T-helper 17 cell (primary cell): ENCODE data around the gene MPZ. TPM values are rescaled to one million over a fixed set of nuclear protein-coding genes. Genes with fewer than 3 reads are reported as not detected.
"Not testable (repeated sequence)": the region's sequence is repeated elsewhere in the genome, so short reads cannot be mapped to it uniquely, and the experiment has no call there.

Source experiments
- ATAC-seq: fragments of 150-1000 bp; cut with Tn5 transposase; 2 replicates; pipeline ENCODE4 v1.10.0; 2021; ENCODE audit warnings: mild to moderate bottlenecking, moderate library complexity
- DNase-seq, 3 donors: peaks; one replicate each; pipeline versions ENCODE4 v3.0.0 to v3.0.0-alpha.2; 2020 to 2021
- H3K9me3 ChIP-seq: one replicate; pipeline ENCODE4 v1.7.0; 2013; ENCODE audit warnings: low read length, mild to moderate bottlenecking; ENCODE audit not compliant: control insufficient read depth, poor library complexity, severe bottlenecking
- H3K27ac Mint-ChIP-seq: one replicate; pipeline ENCODE4 v1.8.0; 2022; ENCODE audit warnings: mild to moderate bottlenecking, moderate library complexity, mixed read lengths
- H3K27me3 Mint-ChIP-seq: one replicate; pipeline ENCODE4 v1.8.0; 2022; ENCODE audit warnings: mixed read lengths
- H3K36me3 Mint-ChIP-seq: one replicate; pipeline ENCODE4 v1.8.0; 2022; ENCODE audit warnings: low read depth, mixed read lengths
- H3K4me1 Mint-ChIP-seq: one replicate; pipeline ENCODE4 v1.8.0; 2022; ENCODE audit warnings: mild to moderate bottlenecking, mixed read lengths
- H3K4me3 Mint-ChIP-seq: one replicate; pipeline ENCODE4 v1.8.0; 2022; ENCODE audit warnings: mild to moderate bottlenecking, moderate library complexity, mixed read lengths
- total RNA-seq, 4 donors: library from RNA in 2 of 4; stranded (reverse) in 2 of 4; gene quantifications; one replicate each; pipeline ENCODE4 v1.2.3 and lab custom pipeline; 2022 to 2026

The MPZ gene
- total RNA-seq (1 to 10 TPM; 2.3 to 2.9 TPM), total RNA-seq (lab: John Stamatoyannopoulos, UW) (1.4 to 2.1 reads per million in 2 donors)

DNA sequence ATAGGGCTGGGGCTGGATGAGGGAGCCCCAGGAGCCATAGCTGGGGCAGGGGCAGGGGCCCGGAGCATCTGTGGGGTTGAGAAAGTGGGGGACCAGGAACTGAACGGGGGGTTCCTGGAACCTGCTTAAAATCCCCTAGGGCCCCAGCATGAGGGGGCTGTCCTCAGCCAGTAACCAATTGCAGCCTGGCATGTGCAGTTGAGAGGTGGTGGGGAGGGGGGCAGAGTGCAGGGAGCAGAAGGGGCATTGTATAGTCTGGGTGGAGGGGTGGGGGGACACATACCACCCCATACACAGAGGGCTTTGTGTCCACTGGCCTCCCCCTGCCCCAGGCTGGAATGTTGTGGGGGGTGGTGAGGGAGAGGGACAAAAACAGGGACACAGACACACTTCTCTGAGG, at the start of gene MPZ:
Gene MPZ, minus strand, starts transcription at position 101 of the 400 bp plus-strand sequence. Its CDS starts 63 bp downstream, at position 38.
- DNase-seq (no peak), ATAC-seq (no peak)
- H3K36me3 Mint-ChIP-seq: no peaks in the 10 kb centered on the region
- no peaks in the 10 kb centered on the region for H3K27me3 Mint-ChIP-seq
- peaks cover 34% of the 10 kb centered on the region for H3K4me1 Mint-ChIP-seq
- H3K27ac Mint-ChIP-seq: no peak within 1 kb of the TSS
- no peak within 1 kb of the TSS for H3K4me3 Mint-ChIP-seq
- H3K9me3 ChIP-seq: no peaks in the 10 kb centered on the region

DNA sequence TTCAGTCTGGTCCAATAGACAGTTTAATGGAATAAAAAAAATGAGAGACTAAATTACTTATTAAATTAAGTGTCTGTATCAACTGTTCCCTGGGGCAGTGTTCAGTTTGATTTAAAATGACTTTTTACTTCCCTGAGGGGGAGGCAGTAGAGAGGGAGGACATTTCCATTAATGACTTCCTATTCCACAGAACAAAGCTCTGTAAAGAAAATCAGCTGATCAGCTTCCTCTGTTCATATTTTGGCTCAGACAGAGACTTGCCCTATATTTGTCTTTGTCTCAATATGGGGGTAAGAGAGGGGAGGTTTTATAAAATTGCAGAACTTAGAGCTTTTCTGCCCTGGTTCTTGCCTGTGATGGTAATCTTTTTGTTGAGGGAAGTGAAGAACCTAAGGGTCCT, 49.5 kb upstream of the MPZ start:
- Mint-ChIP-seq H3K27me3 (no peaks in the 10 kb centered on the region), H3K27ac (peak overlapping the region; percentile 19), H3K4me3 (no peak overlapping the region), H3K36me3 (peaks cover 3% of the 10 kb centered on the region), H3K4me1 (peaks cover 6% of the 10 kb centered on the region)
- DNase-seq: no peak
- ATAC-seq: no peak
- no peaks in the 10 kb centered on the region for H3K9me3 ChIP-seq

DNA sequence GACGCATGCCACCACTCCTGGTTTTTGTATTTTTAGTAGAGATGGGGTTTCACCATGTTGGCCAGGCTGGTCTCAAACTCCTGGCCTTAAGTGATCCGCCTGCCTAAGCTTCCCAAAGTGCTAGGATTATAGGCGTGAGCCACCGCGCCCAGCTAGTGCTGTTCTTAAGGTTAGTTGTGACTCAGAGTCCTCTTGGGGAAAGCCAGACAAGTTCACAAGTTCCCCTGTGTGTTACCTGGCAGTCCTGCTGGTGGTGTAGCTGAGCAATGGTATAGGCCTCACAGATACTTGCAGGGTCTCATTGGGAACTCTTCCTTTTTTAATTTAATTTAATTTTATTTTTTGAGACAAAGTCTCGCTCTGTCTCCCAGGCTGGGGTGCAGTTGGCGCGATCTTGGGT, 47.3 kb upstream of the MPZ start:
- no peaks in the 10 kb centered on the region for H3K36me3 Mint-ChIP-seq
- H3K9me3 ChIP-seq: no peaks in the 10 kb centered on the region
- ATAC-seq (no peak), DNase-seq (no peak)
- peaks cover 6% of the 10 kb centered on the region for H3K4me1 Mint-ChIP-seq
- no peak overlapping the region for H3K27ac Mint-ChIP-seq
- no peak overlapping the region for H3K4me3 Mint-ChIP-seq
- H3K27me3 Mint-ChIP-seq: no peaks in the 10 kb centered on the region

DNA sequence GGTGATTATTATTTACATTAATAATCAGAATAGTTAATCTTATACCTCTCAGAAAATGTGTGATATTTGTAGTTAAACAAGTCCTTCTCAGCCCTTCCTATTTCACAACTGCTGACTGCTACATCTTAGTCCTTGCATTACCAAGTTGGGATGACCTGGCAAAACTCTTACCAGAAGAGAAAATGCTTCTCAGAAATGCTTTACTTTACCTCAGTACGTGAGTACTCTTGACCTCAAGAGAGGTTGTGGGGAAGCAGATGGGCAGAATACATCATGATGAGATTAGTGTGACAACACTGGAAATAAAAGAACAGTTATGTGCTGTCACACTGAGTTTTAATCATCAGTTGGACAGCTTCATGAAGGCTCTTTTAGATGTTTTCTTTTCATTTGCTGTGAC, 41.7 kb upstream of the MPZ start:
- peaks cover 4% of the 10 kb centered on the region for H3K4me1 Mint-ChIP-seq
- DNase-seq (no peak), ATAC-seq (no peak)
- H3K36me3 Mint-ChIP-seq: no peaks in the 10 kb centered on the region
- no peaks in the 10 kb centered on the region for H3K27me3 Mint-ChIP-seq
- no peak overlapping the region for H3K4me3 Mint-ChIP-seq
- peak overlapping the region; percentile 39 for H3K27ac Mint-ChIP-seq
- no peaks in the 10 kb centered on the region for H3K9me3 ChIP-seq

DNA sequence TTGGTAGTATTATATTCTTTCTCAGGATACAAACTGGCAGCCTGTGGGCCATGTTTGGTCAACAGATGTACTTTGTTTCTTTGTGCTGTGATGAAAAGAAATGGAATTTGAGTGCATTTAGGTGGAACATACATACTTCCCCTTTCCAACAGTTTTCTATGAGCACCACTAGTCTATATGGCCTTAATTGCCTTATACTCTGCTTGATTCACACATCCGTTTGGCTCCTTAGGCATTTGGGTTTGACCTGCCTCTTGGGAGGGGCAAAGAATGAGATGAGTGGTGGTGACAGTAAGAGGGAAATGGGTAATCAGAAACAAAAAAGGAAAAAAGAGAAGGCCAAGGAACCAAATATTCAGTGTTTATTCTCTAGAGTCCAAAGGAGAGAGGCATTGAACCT, 40.9 kb upstream of the MPZ start:
- ATAC-seq (no peak), DNase-seq (no peak)
- no peaks in the 10 kb centered on the region for H3K9me3 ChIP-seq
- H3K36me3 Mint-ChIP-seq: no peaks in the 10 kb centered on the region
- H3K4me3 Mint-ChIP-seq: no peak overlapping the region
- H3K27me3 Mint-ChIP-seq: no peaks in the 10 kb centered on the region
- no peak overlapping the region for H3K27ac Mint-ChIP-seq
- peaks cover 4% of the 10 kb centered on the region for H3K4me1 Mint-ChIP-seq

DNA sequence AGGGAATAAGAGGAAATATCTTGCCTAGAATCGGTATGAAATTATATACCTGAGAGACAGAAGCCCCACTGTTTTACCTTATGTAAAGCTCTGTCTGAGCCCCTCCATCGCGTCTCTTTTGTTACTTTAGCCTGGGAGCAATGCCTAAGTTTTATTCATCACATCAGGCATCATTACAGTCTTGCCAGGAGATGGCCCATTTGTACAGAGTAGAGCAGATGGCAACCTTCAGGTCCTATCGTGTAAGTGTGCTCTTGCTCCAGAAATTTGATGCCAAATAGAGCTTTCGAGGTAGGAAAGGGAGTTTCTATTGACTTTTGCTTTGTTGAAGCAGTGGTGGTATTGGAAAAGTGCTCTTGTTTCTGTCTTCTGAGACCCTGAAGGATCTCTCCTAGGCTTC, 33.1 kb upstream of the MPZ start:
- Mint-ChIP-seq H3K27me3 (no peaks in the 10 kb centered on the region), H3K4me1 (peaks cover 7% of the 10 kb centered on the region), H3K4me3 (no peak overlapping the region), H3K36me3 (peaks cover 4% of the 10 kb centered on the region), H3K27ac (no peak overlapping the region)
- DNase-seq: no peak
- no peaks in the 10 kb centered on the region for H3K9me3 ChIP-seq
- ATAC-seq: no peak

DNA sequence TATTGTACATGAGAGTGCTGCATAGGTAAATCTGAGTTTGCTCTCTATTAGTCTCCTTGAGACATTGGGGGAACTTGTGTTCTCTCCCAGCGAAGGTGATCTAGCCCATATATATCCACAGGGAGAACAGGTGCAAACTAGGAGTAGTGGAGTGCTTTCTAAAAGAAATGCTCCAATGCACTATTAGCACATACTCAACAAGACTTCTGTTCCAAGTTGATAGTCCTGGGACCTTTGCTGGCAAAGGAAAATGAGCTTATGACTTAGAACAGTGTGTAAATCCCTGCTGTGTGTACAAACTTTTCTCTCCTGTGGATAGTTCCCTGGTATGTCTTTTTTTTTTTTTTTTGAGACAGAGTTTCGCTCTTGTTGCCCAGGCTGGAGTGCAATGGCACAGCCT, 32.4 kb upstream of the MPZ start:
- Mint-ChIP-seq H3K27ac (no peak overlapping the region), H3K4me3 (no peak overlapping the region), H3K4me1 (peaks cover 7% of the 10 kb centered on the region), H3K27me3 (no peaks in the 10 kb centered on the region), H3K36me3 (peaks cover 4% of the 10 kb centered on the region)
- H3K9me3 ChIP-seq: no peaks in the 10 kb centered on the region
- DNase-seq: no peak
- ATAC-seq: no peak

DNA sequence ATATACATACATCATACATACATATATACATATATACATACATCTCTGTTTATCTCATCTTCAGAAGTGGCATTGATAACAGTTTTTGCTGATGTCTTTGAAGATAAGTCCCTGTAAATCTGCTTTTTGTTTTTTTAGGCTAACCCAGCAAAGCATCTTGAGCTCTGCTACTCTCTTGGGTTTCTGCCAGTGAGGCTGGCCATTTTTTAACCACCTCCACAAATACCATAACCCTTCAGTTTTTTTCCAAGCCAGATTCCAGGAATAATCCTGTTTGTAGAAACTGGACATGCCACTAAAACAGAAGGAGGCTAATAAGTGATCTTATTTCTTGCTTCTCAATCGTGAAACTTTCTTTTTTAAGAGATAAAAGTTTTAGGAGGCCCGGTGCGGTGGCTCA, 26.0 kb upstream of the MPZ start:
- Mint-ChIP-seq H3K27me3 (no peaks in the 10 kb centered on the region), H3K36me3 (peaks cover 11% of the 10 kb centered on the region)
- no peaks in the 10 kb centered on the region for H3K9me3 ChIP-seq

DNA sequence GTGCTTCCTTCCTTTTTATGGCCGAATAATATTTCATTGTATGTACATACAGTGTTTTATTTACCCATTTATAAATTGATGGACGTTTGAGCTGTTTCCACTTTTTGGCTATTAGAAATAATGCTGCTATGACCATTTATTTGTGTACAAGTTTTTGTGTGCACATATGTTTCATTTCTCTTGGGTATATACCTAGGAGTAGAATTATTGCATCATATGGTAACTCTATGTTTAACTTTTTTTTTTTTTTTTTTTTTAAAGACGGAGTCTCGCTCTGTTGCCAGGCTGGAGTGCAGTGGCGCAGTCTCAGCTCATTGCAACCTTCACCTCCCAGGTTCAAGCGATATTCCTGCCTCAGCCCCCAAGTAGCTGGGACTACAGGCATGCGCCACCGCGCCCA, 23.4 kb upstream of the MPZ start:
- ATAC-seq (no peak), DNase-seq (no peak)
- Mint-ChIP-seq H3K36me3 (peaks cover 16% of the 10 kb centered on the region), H3K4me3 (no peak overlapping the region), H3K27me3 (no peaks in the 10 kb centered on the region), H3K27ac (no peak overlapping the region), H3K4me1 (peaks cover 6% of the 10 kb centered on the region)
- no peaks in the 10 kb centered on the region for H3K9me3 ChIP-seq

More for the DNA sequence above, 26.0 kb upstream of the MPZ start:
- DNase-seq: no peak
- peaks cover 6% of the 10 kb centered on the region for H3K4me1 Mint-ChIP-seq
- H3K4me3 Mint-ChIP-seq: no peak overlapping the region
- no peak for ATAC-seq
- peak overlapping the region; percentile 37 for H3K27ac Mint-ChIP-seq

DNA sequence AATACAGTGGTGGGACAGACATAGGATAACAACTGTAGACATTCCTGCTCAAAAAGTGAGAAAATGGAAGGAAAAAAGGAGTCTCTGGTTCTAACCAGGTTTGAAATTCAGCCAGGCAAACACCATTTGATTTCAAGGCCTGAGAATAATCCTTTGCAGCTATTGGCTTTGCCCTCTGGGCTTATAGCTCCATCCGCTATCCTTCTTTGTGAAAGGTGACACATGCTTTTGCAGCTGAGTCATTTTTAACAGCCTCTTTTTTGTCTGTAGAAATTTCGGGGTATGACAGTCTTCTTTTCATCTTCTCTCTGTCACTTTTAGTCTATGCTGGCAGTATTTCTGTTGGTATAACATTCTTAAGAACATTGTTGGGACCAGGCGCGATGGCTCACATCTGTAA, 20.6 kb upstream of the MPZ start:
- no peaks in the 10 kb centered on the region for H3K9me3 ChIP-seq
- Mint-ChIP-seq H3K27me3 (no peaks in the 10 kb centered on the region), H3K27ac (no peak overlapping the region), H3K4me1 (peaks cover 7% of the 10 kb centered on the region), H3K4me3 (no peak overlapping the region), H3K36me3 (peaks cover 16% of the 10 kb centered on the region)
- no peak for DNase-seq
- ATAC-seq: no peak

DNA sequence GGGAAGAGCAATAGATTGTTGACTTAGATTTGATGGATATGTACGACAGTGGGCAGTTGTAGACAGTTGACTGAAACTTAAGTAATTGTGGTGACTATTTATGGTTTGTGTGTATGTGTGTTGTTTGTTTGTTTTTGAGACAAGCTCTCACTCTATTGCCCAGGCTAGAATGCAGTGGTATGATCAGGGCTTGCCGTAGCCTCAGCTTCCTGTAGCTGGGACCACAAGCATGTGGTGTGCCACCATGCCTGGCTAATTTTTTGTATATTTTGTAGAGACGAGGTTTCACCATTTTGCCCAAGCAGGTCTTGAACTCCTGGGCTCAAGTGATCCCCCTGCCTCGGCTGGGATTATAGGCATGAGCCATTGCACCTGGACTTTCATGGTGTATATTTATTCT, 14.3 kb upstream of the MPZ start:
- peaks cover 8% of the 10 kb centered on the region for H3K4me1 Mint-ChIP-seq

DNA sequence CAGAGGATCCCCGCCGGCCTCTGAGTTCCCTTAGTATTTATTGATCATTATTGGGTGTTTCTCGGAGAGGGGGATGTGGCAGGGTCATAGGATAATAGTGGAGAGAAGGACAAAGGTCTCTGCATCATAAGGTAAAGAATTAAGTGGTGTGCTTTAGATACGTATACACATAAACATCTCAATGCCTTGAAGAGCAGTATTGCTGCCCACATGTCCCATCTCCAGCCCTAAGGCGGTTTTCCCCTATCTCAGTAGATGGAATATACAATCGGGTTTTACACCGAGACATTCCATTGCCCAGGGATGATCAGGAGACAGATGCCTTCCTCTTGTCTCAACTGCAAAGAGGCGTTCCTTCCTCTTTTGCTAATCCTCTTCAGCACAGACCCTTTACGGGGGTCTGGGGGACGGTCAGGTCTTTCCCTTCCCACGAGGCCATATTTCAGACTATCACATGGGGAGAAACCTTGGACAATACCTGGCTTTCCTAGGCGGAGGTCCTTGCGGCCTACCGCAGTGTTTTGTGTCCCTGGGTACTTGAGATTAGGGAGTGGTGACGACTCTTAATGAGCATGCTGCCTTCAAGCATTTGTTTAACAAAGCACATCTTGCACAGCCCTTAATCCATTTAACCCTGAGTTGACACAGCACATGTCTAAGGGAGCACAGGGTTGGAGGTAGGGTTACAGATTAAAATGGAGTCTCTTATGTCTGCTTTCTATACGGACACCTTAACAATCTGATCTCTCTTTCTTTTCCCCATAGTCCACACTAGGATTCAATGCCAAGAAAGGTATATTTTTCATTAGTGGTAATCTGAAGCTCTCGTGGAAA, 6.3 kb upstream of the MPZ start:
- peak overlapping the region; percentile 96 for H3K4me3 Mint-ChIP-seq
- not testable (repeated sequence) for ATAC-seq, DNase-seq, H3K27me3 Mint-ChIP-seq, H3K36me3 Mint-ChIP-seq, H3K9me3 ChIP-seq
- H3K4me1 Mint-ChIP-seq: peaks cover 23% of the 10 kb centered on the region
- H3K27ac Mint-ChIP-seq: peak overlapping the region; percentile 97

More for the DNA sequence above, 14.3 kb upstream of the MPZ start:
- Mint-ChIP-seq H3K27me3 (no peaks in the 10 kb centered on the region), H3K4me3 (no peak overlapping the region), H3K27ac (no peak overlapping the region), H3K36me3 (peaks cover 2% of the 10 kb centered on the region)
- ATAC-seq: peak; percentile 48
- no peaks in the 10 kb centered on the region for H3K9me3 ChIP-seq
- DNase-seq: no peak

DNA sequence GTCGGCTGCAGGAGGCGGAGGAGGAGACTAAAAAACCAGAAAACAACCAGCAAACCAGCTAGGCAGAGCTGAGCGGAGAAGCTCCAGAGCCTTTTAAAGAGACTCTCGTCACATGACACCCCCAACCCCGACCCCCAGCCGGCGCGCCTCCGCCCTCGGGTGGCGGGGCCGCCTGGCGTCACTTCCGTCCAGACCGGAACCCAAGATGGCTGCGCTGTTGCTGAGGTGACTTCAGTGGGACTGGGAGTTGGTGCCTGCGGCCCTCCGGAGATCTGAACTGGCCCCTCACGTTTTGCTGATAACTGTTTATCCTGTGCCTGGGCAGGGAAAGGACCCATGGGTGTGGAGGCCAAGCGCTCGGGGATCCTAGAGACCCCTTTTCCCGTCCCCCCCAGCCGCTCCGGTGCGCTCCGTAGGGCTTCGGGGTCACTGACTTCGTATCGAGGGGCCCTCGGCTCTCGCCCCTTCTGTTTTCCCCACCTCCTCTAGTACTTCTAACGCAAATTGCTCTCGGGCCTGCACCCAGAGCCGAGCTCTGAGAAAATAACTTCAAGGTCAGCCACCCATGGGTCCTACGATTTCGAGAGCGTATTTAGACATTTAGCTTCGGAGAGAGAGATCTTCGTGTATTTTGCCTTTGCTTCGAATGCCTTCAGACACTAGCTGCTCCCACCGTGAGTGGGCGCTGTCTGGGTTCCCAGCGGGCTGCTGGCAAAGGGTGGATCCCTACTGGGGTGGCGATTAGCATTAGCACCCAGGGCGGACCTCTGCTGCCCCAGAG, 4.6 kb upstream of the MPZ start, which contains the start of gene SDHC:
Gene SDHC, plus strand, starts transcription at position 181 of the 781 bp plus-strand sequence. Its CDS starts 25 bp downstream, at position 206.
- Mint-ChIP-seq H3K4me3 (peak within 1 kb of the TSS; percentile 96), H3K4me1 (peaks cover 23% of the 10 kb centered on the region), H3K27me3 (no peaks in the 10 kb centered on the region), H3K36me3 (no peaks in the 10 kb centered on the region), H3K27ac (peak within 1 kb of the TSS; percentile 97)
- no peaks in the 10 kb centered on the region for H3K9me3 ChIP-seq
- DNase-seq: peak; percentile 86 to 88 (median 88)
- ATAC-seq: peak; percentile 99
